Tibial nerve (tissue), 4 donors: ENCODE results near the gene SIGLEC12. TPM values are rescaled to one million over a fixed set of nuclear protein-coding genes. Genes with fewer than 3 reads are reported as not detected.

ENCODE experiments used
- DNase-seq, 2 donors: peaks; one replicate each; pipeline ENCODE4 v3.0.0-alpha.2; 2019; ENCODE audit warnings: low spot score in 2 of 2
- H3K27ac ChIP-seq, 4 donors: fragments of 200-600 bp; sonication (generic) in 3 of 4; one replicate each; pipeline ENCODE4 v1.5.1; 2017 to 2019; ENCODE audit warnings: mild to moderate bottlenecking in 1 of 4
- H3K27me3 ChIP-seq, 2 donors: fragments of 200-600 bp; sonication (generic) in 1 of 2; one replicate each; pipeline versions ENCODE4 v1.5.1 to v1.6.0; 2017 to 2019
- H3K36me3 ChIP-seq, 3 donors: fragments of 200-600 bp; sonication (generic); one replicate each; pipeline ENCODE4 v1.5.1; 2018 to 2019
- H3K4me1 ChIP-seq, 4 donors: fragments of 200-600 bp; sonication (generic) in 3 of 4; one replicate each; pipeline ENCODE4 v1.5.1; 2017 to 2019
- H3K4me3 ChIP-seq, 4 donors: fragments of 200-600 bp; sonication (generic) in 3 of 4; one replicate each; pipeline ENCODE4 v1.5.1; 2017 to 2019; ENCODE audit warnings: mild to moderate bottlenecking in 1 of 4, moderate library complexity in 1 of 4
- H3K9me3 ChIP-seq, 4 donors: fragments of 200-600 bp; sonication (generic) in 3 of 4; one replicate each; pipeline ENCODE4 v1.5.1; 2017 to 2019
- EP300 ChIP-seq, 2 donors: sonication (generic); formaldehyde crosslinking; IDR thresholded peaks; one replicate each; pipeline ENCODE4 v1.6.1; 2017; ENCODE audit warnings: antibody characterized with exemption in 2 of 2, mild to moderate bottlenecking in 1 of 2
- POLR2A ChIP-seq, 2 donors: fragments of 450-650 bp; IDR thresholded peaks; one replicate each; pipeline ENCODE4 v1.6.1; 2017; ENCODE audit warnings: antibody characterized with exemption in 2 of 2, mild to moderate bottlenecking in 2 of 2, moderate library complexity in 2 of 2
- WGBS, 2 donors: methylation state at CpG; one replicate each; pipeline ENCODE4 v1.1.5; 2018; 5-methylcytosine and 5-hydroxymethylcytosine counted together
- total RNA-seq, 4 donors: library from RNA; depleted of rRNA; stranded (reverse); fragments of >200 nt; gene quantifications; one replicate each; pipeline ENCODE4 v1.1.0, GENCODE V29; 2016
- TF ChIP-seq, protein P1 (sequence below), 5 experiments: fragments of 200-600 bp in 3 of 5; fragments of 450-650 bp in 2 of 5; sonication (generic) in 3 of 5; IDR thresholded peaks; one replicate each; pipeline ENCODE4 v1.5.1; 2016 to 2019; ENCODE audit warnings: antibody characterized with exemption in 5 of 5, mild to moderate bottlenecking in 3 of 5, moderate library complexity in 2 of 5

The SIGLEC12 gene
- total RNA-seq, 4 donors from 2014 or later: 0.66 TPM; not detected in 3

DNA sequence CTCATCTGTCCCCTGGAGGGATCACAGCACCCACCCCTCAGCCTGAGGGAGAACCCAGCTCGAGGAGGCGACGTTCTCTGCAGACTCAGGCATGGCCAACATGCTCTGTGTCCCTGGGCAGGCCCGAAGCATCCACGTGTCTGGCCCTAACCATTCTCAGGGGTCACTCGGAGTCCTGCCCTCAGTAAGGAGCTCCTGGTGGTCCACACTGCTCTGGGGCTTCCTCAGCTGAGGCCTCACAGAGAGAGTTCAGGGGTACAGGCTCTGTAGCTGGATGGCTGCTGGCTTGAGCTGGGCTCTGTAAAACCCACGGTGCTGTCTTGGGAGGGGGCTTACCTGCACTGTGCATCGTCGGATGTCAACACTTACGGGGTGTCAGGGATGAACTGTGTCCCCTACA lies 38.9 kb downstream of the SIGLEC12 start:
- no peak for DNase-seq

DNA sequence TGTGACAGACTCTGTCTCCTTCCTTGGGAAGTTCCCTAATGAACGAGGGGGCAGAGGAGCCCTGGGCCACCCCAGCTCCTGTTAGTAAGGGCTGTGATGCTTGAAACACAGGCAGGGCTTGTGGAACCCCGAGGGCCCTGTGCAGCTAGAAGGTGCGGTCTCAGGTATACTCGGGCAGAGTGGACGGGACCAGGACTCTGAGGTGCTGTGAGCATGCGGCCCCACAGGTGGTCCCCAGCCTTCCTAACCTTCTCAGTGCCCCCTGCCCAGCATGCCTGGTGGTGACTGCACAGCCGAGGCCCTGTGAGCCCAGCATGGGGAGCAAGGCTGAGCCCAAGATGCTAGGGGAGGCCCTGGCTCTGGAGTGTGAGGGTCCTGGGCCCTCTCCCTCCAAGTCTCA lies 39.3 kb downstream of the SIGLEC12 start:
- Histone ChIP-seq H3K36me3 (no peaks in the 10 kb centered on the region), H3K27me3 (peaks cover 0 to 19% of the 10 kb centered on the region in 2 donors), H3K4me3 (no peak overlapping the region), H3K9me3 (no peaks in the 10 kb centered on the region), H3K27ac (no peak overlapping the region), H3K4me1 (no peaks in the 10 kb centered on the region)
- WGBS, 2 donors: 61 to 74% methylated on average over 2 to 6 of the region's 7 CpGs
- DNase-seq: no peak
- TF ChIP-seq, protein P1, sequence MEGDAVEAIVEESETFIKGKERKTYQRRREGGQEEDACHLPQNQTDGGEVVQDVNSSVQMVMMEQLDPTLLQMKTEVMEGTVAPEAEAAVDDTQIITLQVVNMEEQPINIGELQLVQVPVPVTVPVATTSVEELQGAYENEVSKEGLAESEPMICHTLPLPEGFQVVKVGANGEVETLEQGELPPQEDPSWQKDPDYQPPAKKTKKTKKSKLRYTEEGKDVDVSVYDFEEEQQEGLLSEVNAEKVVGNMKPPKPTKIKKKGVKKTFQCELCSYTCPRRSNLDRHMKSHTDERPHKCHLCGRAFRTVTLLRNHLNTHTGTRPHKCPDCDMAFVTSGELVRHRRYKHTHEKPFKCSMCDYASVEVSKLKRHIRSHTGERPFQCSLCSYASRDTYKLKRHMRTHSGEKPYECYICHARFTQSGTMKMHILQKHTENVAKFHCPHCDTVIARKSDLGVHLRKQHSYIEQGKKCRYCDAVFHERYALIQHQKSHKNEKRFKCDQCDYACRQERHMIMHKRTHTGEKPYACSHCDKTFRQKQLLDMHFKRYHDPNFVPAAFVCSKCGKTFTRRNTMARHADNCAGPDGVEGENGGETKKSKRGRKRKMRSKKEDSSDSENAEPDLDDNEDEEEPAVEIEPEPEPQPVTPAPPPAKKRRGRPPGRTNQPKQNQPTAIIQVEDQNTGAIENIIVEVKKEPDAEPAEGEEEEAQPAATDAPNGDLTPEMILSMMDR (IDR thresholded peaks at IDR 0.05): no peak
- TF ChIP-seq POLR2A (IDR thresholded peaks at IDR 0.05) (no peak), EP300 (IDR thresholded peaks at IDR 0.05) (no peak)

More for the DNA sequence above, 38.9 kb downstream of the SIGLEC12 start:
- Histone ChIP-seq H3K9me3 (no peaks in the 10 kb centered on the region), H3K36me3 (no peaks in the 10 kb centered on the region), H3K27me3 (peaks cover 0 to 19% of the 10 kb centered on the region in 2 donors), H3K4me3 (no peak overlapping the region), H3K27ac (no peak overlapping the region), H3K4me1 (no peaks in the 10 kb centered on the region)
- 74 to 80% methylated on average over 5 to 10 of the region's 10 CpGs for WGBS, 2 donors
- TF ChIP-seq, protein P1 (IDR thresholded peaks at IDR 0.05): no peak
- TF ChIP-seq POLR2A (IDR thresholded peaks at IDR 0.05) (no peak), EP300 (IDR thresholded peaks at IDR 0.05) (no peak)

DNA sequence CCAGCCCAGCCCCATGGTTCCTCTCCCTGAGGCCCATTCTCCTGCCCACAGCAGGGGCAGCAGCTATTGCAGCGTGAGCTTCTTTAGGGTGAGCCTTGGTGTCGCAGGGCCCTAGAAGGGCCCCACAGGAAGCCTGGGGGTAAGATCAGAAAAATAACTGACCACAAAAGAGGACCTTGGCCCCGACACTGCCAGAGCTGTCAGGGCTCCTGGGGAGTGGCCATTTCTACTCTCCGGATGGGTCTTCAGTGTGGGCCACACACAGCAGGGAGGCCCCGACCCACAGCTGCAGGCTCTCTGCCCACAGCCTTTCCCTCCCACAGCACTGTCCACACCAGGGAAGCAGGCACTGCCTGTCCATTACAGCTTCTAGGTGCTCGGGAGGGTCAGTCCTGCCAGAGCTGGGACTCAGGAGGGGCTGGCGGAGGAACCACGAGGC lies 39.9 kb downstream of the SIGLEC12 start:
- Histone ChIP-seq H3K9me3 (no peaks in the 10 kb centered on the region), H3K27me3 (peaks cover 0 to 19% of the 10 kb centered on the region in 2 donors)
- DNase-seq: no peak

DNA sequence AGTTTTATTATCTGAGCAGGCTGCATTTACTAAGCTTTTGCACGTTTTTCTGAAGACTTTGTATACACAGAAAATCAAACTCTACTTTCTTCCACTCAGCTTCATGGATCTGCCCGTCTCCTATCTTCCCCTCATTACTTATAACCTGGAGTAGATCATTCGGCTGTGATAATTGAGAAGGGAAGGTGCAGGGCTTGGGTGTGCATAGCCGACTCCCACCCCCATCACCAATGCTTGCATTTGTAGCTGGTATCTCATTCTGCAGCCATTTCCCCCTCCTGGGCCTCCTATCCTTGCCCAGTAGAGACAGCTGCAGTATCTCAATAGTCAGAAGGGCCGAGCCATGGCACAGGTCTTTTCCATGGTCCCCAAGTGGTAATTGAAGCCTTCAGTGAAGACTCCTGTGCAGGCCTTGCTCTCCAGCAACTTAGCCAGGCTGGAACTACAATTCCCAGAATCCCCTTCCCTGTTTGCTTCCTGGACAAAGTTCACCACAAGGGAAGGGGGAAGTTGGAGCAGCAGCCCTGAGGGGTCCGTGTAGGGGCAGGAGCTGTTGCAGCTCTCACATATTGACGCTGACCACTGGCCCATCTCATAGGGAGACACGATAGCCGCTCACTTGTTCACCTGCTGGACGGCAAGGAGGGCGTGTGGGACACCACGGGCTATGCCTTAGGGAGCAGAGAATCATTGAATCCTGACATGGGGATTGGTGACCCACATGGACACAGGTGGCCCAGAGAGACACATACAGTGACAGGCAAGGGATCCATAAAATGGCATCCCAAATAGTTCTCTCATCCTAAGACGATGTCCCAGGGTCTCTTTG lies 41.2 kb downstream of the SIGLEC12 start:
- no peak overlapping the region for H3K4me3 ChIP-seq
- no peak for DNase-seq
- WGBS, 2 donors: 49 to 60% methylated on average over 13 of the region's 13 CpGs
- no peaks in the 10 kb centered on the region for H3K36me3 ChIP-seq
- no peaks in the 10 kb centered on the region for H3K4me1 ChIP-seq
- no peak overlapping the region for H3K27ac ChIP-seq
- TF ChIP-seq EP300 (IDR thresholded peaks at IDR 0.05): no peak
- TF ChIP-seq, protein P1 (IDR thresholded peaks at IDR 0.05): no peak
- no peak for TF ChIP-seq POLR2A (IDR thresholded peaks at IDR 0.05)
- H3K9me3 ChIP-seq: no peaks in the 10 kb centered on the region
- peaks cover 0 to 15% of the 10 kb centered on the region in 2 donors for H3K27me3 ChIP-seq

More for the DNA sequence above, 39.9 kb downstream of the SIGLEC12 start:
- TF ChIP-seq EP300 (IDR thresholded peaks at IDR 0.05) (no peak), POLR2A (IDR thresholded peaks at IDR 0.05) (no peak)
- TF ChIP-seq, protein P1 (IDR thresholded peaks at IDR 0.05): no peak
- Histone ChIP-seq H3K4me3 (no peak overlapping the region), H3K36me3 (no peaks in the 10 kb centered on the region), H3K27ac (no peak overlapping the region), H3K4me1 (no peaks in the 10 kb centered on the region)
- 57 to 74% methylated on average over 3 to 7 of the region's 8 CpGs for WGBS, 2 donors

DNA sequence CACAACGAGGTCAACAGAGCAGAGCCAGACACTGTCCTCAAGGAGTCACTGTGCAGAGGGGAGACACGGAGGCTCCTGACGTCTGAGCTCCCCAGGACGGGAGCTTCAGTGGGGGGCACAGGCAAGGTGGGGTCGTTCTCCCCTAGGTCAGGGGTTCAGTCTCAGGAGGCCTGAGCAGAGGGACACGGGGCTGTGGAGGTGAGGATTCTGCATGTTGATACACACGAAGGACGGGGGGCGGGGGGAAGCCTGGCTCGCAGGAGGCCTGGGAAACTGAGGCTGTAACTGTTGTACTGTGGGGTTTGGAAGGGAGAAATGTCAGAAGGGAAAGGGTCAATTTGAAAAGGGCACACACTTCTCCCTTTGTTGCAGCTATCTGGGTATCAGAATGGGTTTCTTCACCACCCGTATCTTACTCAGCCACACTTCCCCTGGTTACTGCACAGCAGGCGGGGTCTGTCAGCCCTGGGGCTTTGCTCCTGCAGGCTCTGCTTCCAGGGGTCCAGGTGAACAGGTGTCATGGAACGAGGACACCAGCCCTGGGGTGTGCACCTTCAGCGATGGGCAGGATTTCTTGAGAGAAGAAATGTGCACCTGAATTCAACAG lies 42.6 kb downstream of the SIGLEC12 start:
- 72 to 76% methylated on average over 13 to 14 of the region's 14 CpGs for WGBS, 2 donors
- no peaks in the 10 kb centered on the region for H3K4me1 ChIP-seq
- TF ChIP-seq, protein P1 (IDR thresholded peaks at IDR 0.05): no peak
- no peak for TF ChIP-seq POLR2A (IDR thresholded peaks at IDR 0.05)
- TF ChIP-seq EP300 (IDR thresholded peaks at IDR 0.05): no peak
- H3K27ac ChIP-seq: no peak overlapping the region
- DNase-seq: no peak
- no peaks in the 10 kb centered on the region for H3K9me3 ChIP-seq
- H3K27me3 ChIP-seq: peaks cover 0 to 15% of the 10 kb centered on the region in 2 donors
- H3K4me3 ChIP-seq: no peak overlapping the region
- no peaks in the 10 kb centered on the region for H3K36me3 ChIP-seq
